ENCODE measurements around the gene SCP2.
"Not testable (repeated sequence)": the region's sequence is repeated elsewhere in the genome, so short reads cannot be mapped to it uniquely, and the experiment has no call there.

Gene SCP2

GRCh38 chr1:52978045-52978444, 51.0 kb downstream of the SCP2 start:
- no peak for TF ChIP-seq EZH2phosphoT487 (conservative IDR thresholded peaks at IDR 0.05; ENCODE audit: low read length)
- no peak for TF ChIP-seq CTCF (IDR thresholded peaks at IDR 0.05; ENCODE audit: insufficient read depth, low read length, poor library complexity, severe bottlenecking)
- H3F3A ChIP-seq (ENCODE audit: insufficient read depth) = no peaks in the 10 kb centered on the region
- H3K9me2 ChIP-seq (replicated peaks; ENCODE audit: insufficient read depth, low read length) = no peaks in the 10 kb centered on the region

GRCh38 chr1:52992733-52993132, 65.7 kb downstream of the SCP2 start:
- H2AFZ ChIP-seq (ENCODE audit: low read depth, low read length, severe bottlenecking); H3K9ac ChIP-seq (ENCODE audit: low read length); H3K27me3 ChIP-seq (ENCODE audit: low read length); H3K36me3 ChIP-seq (ENCODE audit: low read length); H3K4me3 ChIP-seq (ENCODE audit: insufficient read depth, low read length, poor library complexity, severe bottlenecking); H3K4me2 ChIP-seq (ENCODE audit: low read depth, low read length, poor library complexity, severe bottlenecking); H3K9me3 ChIP-seq (ENCODE audit: insufficient read depth, low read length); H3F3A ChIP-seq (ENCODE audit: insufficient read depth); H3K9me2 ChIP-seq (replicated peaks; ENCODE audit: insufficient read depth, low read length); H4K20me1 ChIP-seq (ENCODE audit: low read depth, low read length); H3K79me2 ChIP-seq (ENCODE audit: insufficient read depth, low read length); H3K27ac ChIP-seq (ENCODE audit: low read depth, low read length): not testable (repeated sequence)

More at GRCh38 chr1:52978045-52978444, 51.0 kb downstream of the SCP2 start:
- no peaks in the 10 kb centered on the region for H4K20me1 ChIP-seq (ENCODE audit: low read depth, low read length)
- no peaks in the 10 kb centered on the region for H3K36me3 ChIP-seq (ENCODE audit: low read length)
- H3K79me2 ChIP-seq (ENCODE audit: insufficient read depth, low read length) = no peaks in the 10 kb centered on the region
- no peaks in the 10 kb centered on the region for H3K9me3 ChIP-seq (ENCODE audit: insufficient read depth, low read length)
- H3K27ac ChIP-seq (ENCODE audit: low read depth, low read length) = no peak overlapping the region
- H3K9ac ChIP-seq (ENCODE audit: low read length) = no peak overlapping the region
- H3K4me3 ChIP-seq (ENCODE audit: insufficient read depth, low read length, poor library complexity, severe bottlenecking) = no peak overlapping the region
- H2AFZ ChIP-seq (ENCODE audit: low read depth, low read length, severe bottlenecking) = no peak overlapping the region
- H3K4me2 ChIP-seq (ENCODE audit: low read depth, low read length, poor library complexity, severe bottlenecking) = no peak overlapping the region
- no peaks in the 10 kb centered on the region for H3K27me3 ChIP-seq (ENCODE audit: low read length)

DNA sequence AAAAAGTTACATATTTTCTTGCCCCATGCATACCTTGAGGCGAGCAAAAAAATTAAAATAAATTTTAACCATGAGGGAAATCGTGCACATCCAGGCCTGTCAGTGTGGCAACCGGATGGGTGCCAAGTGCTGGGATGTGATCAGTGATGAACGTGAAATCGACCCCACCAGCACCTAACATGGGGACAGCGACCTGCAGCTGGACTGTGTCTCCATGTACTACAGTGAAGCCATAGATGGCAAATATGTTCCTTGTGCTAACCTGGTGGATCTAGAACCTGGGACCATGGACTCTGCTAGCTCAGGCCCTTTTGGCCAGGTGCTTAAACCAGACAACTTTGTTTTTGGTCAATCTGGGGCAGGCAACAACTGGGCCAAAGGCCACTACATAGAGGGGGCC, 67.6 kb downstream of the SCP2 start:
- Histone ChIP-seq H3K27ac (ENCODE audit: low read depth, low read length) (no peak overlapping the region), H2AFZ (ENCODE audit: low read depth, low read length, severe bottlenecking) (no peak overlapping the region), H3F3A (ENCODE audit: insufficient read depth) (no peaks in the 10 kb centered on the region), H3K36me3 (ENCODE audit: low read length) (no peaks in the 10 kb centered on the region), H3K4me3 (ENCODE audit: insufficient read depth, low read length, poor library complexity, severe bottlenecking) (no peak overlapping the region), H3K4me2 (ENCODE audit: low read depth, low read length, poor library complexity, severe bottlenecking) (no peak overlapping the region), H3K27me3 (ENCODE audit: low read length) (no peaks in the 10 kb centered on the region), H3K79me2 (ENCODE audit: insufficient read depth, low read length) (no peaks in the 10 kb centered on the region), H3K9me2 (replicated peaks; ENCODE audit: insufficient read depth, low read length) (no peaks in the 10 kb centered on the region), H3K9ac (ENCODE audit: low read length) (no peak overlapping the region), H4K20me1 (ENCODE audit: low read depth, low read length) (no peaks in the 10 kb centered on the region), H3K9me3 (ENCODE audit: insufficient read depth, low read length) (no peaks in the 10 kb centered on the region)
- TF ChIP-seq EZH2phosphoT487 (conservative IDR thresholded peaks at IDR 0.05; ENCODE audit: low read length) (no peak), CTCF (IDR thresholded peaks at IDR 0.05; ENCODE audit: insufficient read depth, low read length, poor library complexity, severe bottlenecking) (no peak)

GRCh38 chr1:52996653-52997052, 69.6 kb downstream of the SCP2 start:
- Histone ChIP-seq H3K9me2 (replicated peaks; ENCODE audit: insufficient read depth, low read length) (no peaks in the 10 kb centered on the region), H3F3A (ENCODE audit: insufficient read depth) (no peaks in the 10 kb centered on the region), H3K27me3 (ENCODE audit: low read length) (no peaks in the 10 kb centered on the region), H2AFZ (ENCODE audit: low read depth, low read length, severe bottlenecking) (no peak overlapping the region), H3K36me3 (ENCODE audit: low read length) (no peaks in the 10 kb centered on the region), H3K4me3 (ENCODE audit: insufficient read depth, low read length, poor library complexity, severe bottlenecking) (no peak overlapping the region), H4K20me1 (ENCODE audit: low read depth, low read length) (no peaks in the 10 kb centered on the region), H3K4me2 (ENCODE audit: low read depth, low read length, poor library complexity, severe bottlenecking) (no peak overlapping the region), H3K27ac (ENCODE audit: low read depth, low read length) (no peak overlapping the region), H3K9ac (ENCODE audit: low read length) (no peak overlapping the region), H3K9me3 (ENCODE audit: insufficient read depth, low read length) (no peaks in the 10 kb centered on the region), H3K79me2 (ENCODE audit: insufficient read depth, low read length) (no peaks in the 10 kb centered on the region)
- no peak for TF ChIP-seq CTCF (IDR thresholded peaks at IDR 0.05; ENCODE audit: insufficient read depth, low read length, poor library complexity, severe bottlenecking)
- no peak for TF ChIP-seq EZH2phosphoT487 (conservative IDR thresholded peaks at IDR 0.05; ENCODE audit: low read length)
